ENCODE measurements around the gene SLC30A1.

- TF ChIP-seq EP300 (IDR thresholded peaks at IDR 0.05) (no peak), CTCF (IDR thresholded peaks at IDR 0.05) (no peak), POLR2AphosphoS5 (IDR thresholded peaks at IDR 0.05) (no peak), POLR2A (IDR thresholded peaks at IDR 0.05) (no peak)
Observed at GRCh38 chr1:211541278-211541677, 37.7 kb downstream of the SLC30A1 start.
